Heart left ventricle (tissue), 16 donors: Measurements from ENCODE around the gene ALOX5AP. TPM values are rescaled to one million over a fixed set of nuclear protein-coding genes. Genes with fewer than 3 reads are reported as not detected.

ENCODE experiments used
- ATAC-seq, 4 donors: fragments of 200-7000 bp; cut with Tn5 transposase; one replicate each; pipeline ENCODE4 v1.9.1; 2020 to 2022; ENCODE audit warnings: moderate library complexity in 4 of 4, mild to moderate bottlenecking in 3 of 4, moderate number of reproducible peaks in 1 of 4
- DNase-seq, 5 donors: peaks; one replicate each; pipeline ENCODE4 v3.0.0-alpha.2; 2020
- H3K27ac ChIP-seq, 12 donors: fragments of 200-600 bp; sonication (generic) in 4 of 12; one replicate each; pipeline versions ENCODE4 v1.5.0 to v1.8.0; 2016 to 2022; ENCODE audit warnings: mild to moderate bottlenecking in 2 of 12
- H3K27me3 ChIP-seq, 9 donors: fragments of 200-600 bp; sonication (generic) in 2 of 9; one replicate each; pipeline versions ENCODE4 v1.5.1 to v1.8.0; 2016 to 2022; ENCODE audit warnings: mild to moderate bottlenecking in 3 of 9
- H3K36me3 ChIP-seq, 9 donors: fragments of 200-600 bp; sonication (generic) in 2 of 9; one replicate each; pipeline versions ENCODE4 v1.5.0 to v1.8.0; 2018 to 2022; ENCODE audit warnings: mild to moderate bottlenecking in 2 of 9
- H3K4me1 ChIP-seq, 12 donors: fragments of 200-600 bp; sonication (generic) in 4 of 12; one replicate each; pipeline versions ENCODE4 v1.5.0 to v1.8.0; 2016 to 2022; ENCODE audit warnings: mild to moderate bottlenecking in 3 of 12
- H3K4me3 ChIP-seq, 12 donors: fragments of 200-600 bp; sonication (generic) in 4 of 12; one replicate each; pipeline versions ENCODE4 v1.5.0 to v1.8.0; 2017 to 2022; ENCODE audit warnings: mild to moderate bottlenecking in 9 of 12, moderate library complexity in 4 of 12
- H3K9me3 ChIP-seq, 12 donors: fragments of 200-600 bp; sonication (generic) in 4 of 12; one replicate each; pipeline versions ENCODE4 v1.5.0 to v1.8.0; 2016 to 2022; ENCODE audit warnings: mild to moderate bottlenecking in 1 of 12
- POLR2A ChIP-seq, 2 donors: fragments of 450-650 bp; IDR thresholded peaks; one replicate each; pipeline ENCODE4 v1.6.1; 2017; ENCODE audit warnings: antibody characterized with exemption in 2 of 2, mild to moderate bottlenecking in 2 of 2, moderate library complexity in 2 of 2
- whole genome bisulfite sequencing, 4 donors: extraction: QIAGEN DNeasy Blood & Tissue Kit in 2 of 4; methylation state at CpG; one replicate each; pipeline versions ENCODE4 v1.1.5 to v1.1.7; 2013 to 2018; 5-methylcytosine and 5-hydroxymethylcytosine counted together
- intact Hi-C, 10 donors: fragments of 100-400 bp; cut with DNase I; formaldehyde crosslinking; loops; one replicate each; pipeline versions ENCODE4 v1.11.1 to v1.14.2; 2022
- polyA plus RNA-seq, 2 donors: library from polyadenylated mRNA; stranded (reverse); fragments of 200-250 nt; gene quantifications; one replicate each; pipeline ENCODE4 v1.2.3, GENCODE V29; 2013
- total RNA-seq, 9 donors: library from RNA; depleted of rRNA in 2 of 9; stranded (reverse); fragments of >200 nt in 2 of 9; fragmentation: NEBNext Ultra II Directional in 3 of 9; extraction: Animal tissue kit (Norgen Biotek cat#: 25700) in 3 of 9; gene quantifications; one replicate each; pipeline versions ENCODE4 v1.1.0 to v1.2.4, GENCODE V29; 2016 to 2023
- TF ChIP-seq, protein P1 (sequence below), 12 donors: fragments of 200-600 bp; sonication (generic) in 4 of 12; IDR thresholded peaks; one replicate each; pipeline versions ENCODE4 v1.5.0 to v1.8.0; 2018 to 2022; ENCODE audit warnings: antibody characterized with exemption in 12 of 12, mild to moderate bottlenecking in 5 of 12
- donor health status: ischemic (EF 13 %, LVEDD 7.1; RV severe dilation, severe dysfunction).
- donor health status: healthy with polysubstance abuse.
- donor health status: DM: no; HTN: yes; CAD: no.
- donor health status: DM: no; HTN: no; CAD: no.
- donor health status: ischemic (EF 25% LVEDD 6.9; RV normal size, moderate dysfunction).
- donor health status: ischemic (EF 25% LVEDD 5.7; RV mildly dilated, moderate dysfunction).
- donor health status: healthy.
- donor health status: DM: yes; HTN: yes; CAD: no.
- donor health status: ischemic (EF 35%, LVEDD 5.7; RV mildly dilated, moderate dysfunction).
- donor health status: nonischemic (EF 11% LVEDD 7.7; RV severe dilation, severe dysfunction).
- donor health status: DM: yes; HTN: yes; CAD: no.
- donor health status: PGD.
- donor health status: ischemic (EF 29% LVEDD 5.4; RV normal size, mild dysfunction).
- donor health status: nonischemic (EF 23%, LVEDD 6.1; RV moderate dilation, normal function).

ALOX5AP gene
- total and polyA plus RNA-seq, 11 donors: 0.88 to 24.3 (median 8.8) TPM

DNA sequence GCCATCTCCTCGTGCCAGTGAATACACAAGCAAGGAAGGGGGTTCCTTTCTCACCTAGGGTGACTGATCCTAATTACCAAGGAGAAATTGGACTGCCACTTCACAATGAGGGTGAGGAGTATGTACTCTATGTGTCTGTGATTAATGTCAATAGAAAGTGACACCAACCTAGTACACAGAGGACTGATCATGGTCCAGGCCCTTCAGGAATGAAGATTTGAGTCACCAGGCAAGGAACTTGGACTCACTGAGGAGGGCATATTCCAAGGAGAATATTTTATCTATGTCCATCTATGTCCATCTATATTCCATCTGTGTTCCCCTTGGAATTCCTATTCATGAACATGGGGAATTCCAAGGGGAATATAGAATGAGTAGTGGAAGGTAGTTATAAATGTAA is 9.2 kb upstream of the ALOX5AP start:
- intact Hi-C loops: no loop called here
- TF ChIP-seq, protein P1, sequence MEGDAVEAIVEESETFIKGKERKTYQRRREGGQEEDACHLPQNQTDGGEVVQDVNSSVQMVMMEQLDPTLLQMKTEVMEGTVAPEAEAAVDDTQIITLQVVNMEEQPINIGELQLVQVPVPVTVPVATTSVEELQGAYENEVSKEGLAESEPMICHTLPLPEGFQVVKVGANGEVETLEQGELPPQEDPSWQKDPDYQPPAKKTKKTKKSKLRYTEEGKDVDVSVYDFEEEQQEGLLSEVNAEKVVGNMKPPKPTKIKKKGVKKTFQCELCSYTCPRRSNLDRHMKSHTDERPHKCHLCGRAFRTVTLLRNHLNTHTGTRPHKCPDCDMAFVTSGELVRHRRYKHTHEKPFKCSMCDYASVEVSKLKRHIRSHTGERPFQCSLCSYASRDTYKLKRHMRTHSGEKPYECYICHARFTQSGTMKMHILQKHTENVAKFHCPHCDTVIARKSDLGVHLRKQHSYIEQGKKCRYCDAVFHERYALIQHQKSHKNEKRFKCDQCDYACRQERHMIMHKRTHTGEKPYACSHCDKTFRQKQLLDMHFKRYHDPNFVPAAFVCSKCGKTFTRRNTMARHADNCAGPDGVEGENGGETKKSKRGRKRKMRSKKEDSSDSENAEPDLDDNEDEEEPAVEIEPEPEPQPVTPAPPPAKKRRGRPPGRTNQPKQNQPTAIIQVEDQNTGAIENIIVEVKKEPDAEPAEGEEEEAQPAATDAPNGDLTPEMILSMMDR (IDR thresholded peaks at IDR 0.05): no peak
- no peak for TF ChIP-seq POLR2A (IDR thresholded peaks at IDR 0.05)

DNA sequence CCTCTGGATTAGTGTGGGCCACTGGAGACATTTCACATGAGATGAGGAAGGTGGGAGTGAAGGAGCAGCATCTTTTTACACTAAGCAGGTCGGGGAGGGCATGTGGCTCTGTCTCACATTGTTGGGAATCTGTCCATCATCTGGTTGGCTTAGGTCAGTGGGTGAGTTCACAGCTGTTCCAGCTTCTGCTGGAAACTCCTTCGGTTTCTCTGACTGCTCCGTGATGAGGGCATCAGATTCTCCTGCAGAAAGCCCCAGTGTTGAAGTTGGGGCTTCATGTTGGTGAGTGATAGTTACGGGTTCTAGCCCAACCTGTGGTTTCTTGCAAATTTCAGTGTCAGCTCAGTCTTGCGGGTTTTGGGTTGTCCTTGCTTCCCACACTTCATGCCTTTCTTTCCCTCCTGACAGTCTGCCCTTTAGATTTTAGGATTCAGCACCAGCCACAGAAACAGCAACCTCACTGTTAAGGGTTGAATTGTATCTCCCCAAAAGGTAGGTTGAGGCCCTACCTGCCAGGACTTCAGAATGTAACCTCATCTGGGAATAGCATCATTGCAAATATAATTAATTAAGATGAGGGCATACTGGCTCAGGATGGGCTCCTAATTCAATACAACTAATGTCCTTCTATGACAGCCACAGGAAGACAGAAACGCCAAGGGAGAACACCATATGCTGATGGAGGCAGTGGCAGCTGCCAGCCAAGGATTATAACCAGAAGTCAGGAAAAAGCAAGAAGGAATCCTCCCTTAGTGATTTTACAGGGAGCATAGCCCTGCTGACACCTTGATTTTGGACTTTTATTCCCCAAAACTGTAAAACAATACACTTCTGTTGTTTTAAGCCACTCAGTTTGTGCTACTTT is 7.6 kb upstream of the ALOX5AP start:
- Histone ChIP-seq H3K27me3 (peaks cover 0 to 14% (median 0%) of the 10 kb centered on the region in 9 donors), H3K27ac (no peak overlapping the region), H3K4me3 (no peak overlapping the region), H3K4me1 (peaks cover 0 to under 1% (median 0%) of the 10 kb centered on the region in 12 donors), H3K9me3 (no peaks in the 10 kb centered on the region), H3K36me3 (no peaks in the 10 kb centered on the region)
- intact Hi-C loops: no loop called here
- DNase-seq: no peak
- no peak for ATAC-seq
- TF ChIP-seq POLR2A (IDR thresholded peaks at IDR 0.05): no peak
- TF ChIP-seq, protein P1 (IDR thresholded peaks at IDR 0.05): no peak
- 83 to 87% (median 85%) methylated on average over 6 of the region's 6 CpGs for WGBS, 4 donors

More for the DNA sequence above, 9.2 kb upstream of the ALOX5AP start:
- Histone ChIP-seq H3K4me3 (no peak overlapping the region), H3K9me3 (no peaks in the 10 kb centered on the region), H3K27me3 (peaks cover 0 to 14% (median 0%) of the 10 kb centered on the region in 9 donors), H3K36me3 (no peaks in the 10 kb centered on the region), H3K4me1 (peaks cover 0 to 16% (median 0%) of the 10 kb centered on the region in 12 donors), H3K27ac (no peak overlapping the region)
- ATAC-seq (no peak), DNase-seq (no peak)
- WGBS, 4 donors: 90 to 100% (median 93%) methylated on average over 1 of the region's 1 CpG

DNA sequence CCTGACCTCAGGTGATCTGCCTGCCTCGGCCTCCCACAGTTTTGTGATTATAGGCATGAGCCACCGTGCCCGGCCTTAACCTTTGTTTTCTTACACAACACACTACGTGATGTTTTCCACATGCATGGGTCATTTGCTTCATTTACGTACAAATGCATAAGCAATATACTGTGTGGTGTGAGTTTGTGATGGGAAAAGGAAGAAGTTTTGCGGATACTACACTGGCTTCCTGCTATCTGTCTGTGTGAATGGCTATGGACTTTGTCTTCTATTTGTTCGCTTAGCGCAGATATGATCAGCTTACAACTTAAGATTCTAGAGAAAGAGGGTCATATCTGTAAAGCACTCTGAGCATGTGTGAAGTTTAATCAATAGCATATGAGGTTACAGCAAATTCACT is 5.5 kb upstream of the ALOX5AP start:
- peaks cover 0 to 11% (median 0%) of the 10 kb centered on the region in 12 donors for H3K4me1 ChIP-seq

DNA sequence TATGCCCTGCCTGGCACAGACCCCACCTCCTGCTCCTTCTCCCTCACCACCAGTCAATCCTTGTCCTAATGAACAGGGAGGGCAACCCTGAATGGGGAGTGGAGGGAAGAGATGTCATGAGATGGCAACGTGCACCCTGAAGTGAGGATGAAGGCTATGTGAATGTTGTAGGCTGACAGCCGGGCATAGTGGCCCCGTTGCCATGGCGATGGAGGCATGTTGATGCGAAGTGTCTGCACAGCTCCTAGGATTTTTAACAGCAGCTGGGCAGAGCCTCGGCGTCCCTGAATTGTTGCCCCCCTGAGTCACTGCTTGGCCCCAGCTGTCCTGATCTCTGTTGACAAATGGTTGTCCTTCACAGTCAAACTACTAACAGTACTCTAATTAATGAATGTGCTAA is 4.8 kb upstream of the ALOX5AP start:
- Histone ChIP-seq H3K4me1 (peaks cover 0 to 16% (median 0%) of the 10 kb centered on the region in 12 donors), H3K4me3 (no peak overlapping the region), H3K27ac (no peak overlapping the region), H3K9me3 (no peaks in the 10 kb centered on the region), H3K27me3 (peaks cover 0 to 14% (median 0%) of the 10 kb centered on the region in 9 donors), H3K36me3 (no peaks in the 10 kb centered on the region)
- TF ChIP-seq, protein P1 (IDR thresholded peaks at IDR 0.05): no peak
- ATAC-seq (no peak), DNase-seq (no peak)
- 74 to 78% (median 76%) methylated on average over 7 of the region's 7 CpGs for WGBS, 4 donors
- intact Hi-C loops: no loop called here

More for the DNA sequence above, 5.5 kb upstream of the ALOX5AP start:
- Histone ChIP-seq H3K27ac (no peak overlapping the region), H3K4me3 (no peak overlapping the region), H3K27me3 (peaks cover 0 to 14% (median 0%) of the 10 kb centered on the region in 9 donors), H3K36me3 (no peaks in the 10 kb centered on the region), H3K9me3 (no peaks in the 10 kb centered on the region)
- WGBS, 4 donors: 87 to 98% (median 93%) methylated on average over 8 of the region's 8 CpGs
- DNase-seq (no peak), ATAC-seq (no peak)
- intact Hi-C loops: no loop called here
- TF ChIP-seq, protein P1 (IDR thresholded peaks at IDR 0.05): no peak
- TF ChIP-seq POLR2A (IDR thresholded peaks at IDR 0.05): no peak
